NCI-H460 (cell line): Measurements from ENCODE around the gene NEFH. TPM values are rescaled to one million over a fixed set of nuclear protein-coding genes. Genes with fewer than 3 reads are reported as not detected.

Experiments used
- total RNA-seq: library from RNA; depleted of rRNA; stranded (reverse); fragments of >200 nt; shearing (Covaris generic); gene quantifications from 2 replicates; pipeline ENCODE4 v1.2.3, GENCODE V29; 2014; rRNA removed

NEFH gene
- total RNA-seq, 1 experiment from 2014 or later, result 0.02 TPM

Other genes with a start within 250 kb of the NEFH start
- 21.3 and 21.6 TPM in 2 replicates for gene RHBDD3, start 212.2 kb upstream of the NEFH start, total RNA-seq
- gene EWSR1, start 211.9 kb upstream of the NEFH start, total RNA-seq, result 150 and 176 TPM in 2 replicates
- 10.2 and 11.4 TPM in 2 replicates for gene GAS2L1, start 173.6 kb upstream of the NEFH start, total RNA-seq
- not detected in 2 replicates for gene RASL10A, start 164.5 kb upstream of the NEFH start, total RNA-seq
- gene AP1B1, start 91.6 kb upstream of the NEFH start, total RNA-seq, result 28.6 TPM in 2 replicates
- gene RFPL1, start 41.6 kb upstream of the NEFH start, total RNA-seq, result not detected in 2 replicates
- 52.5 and 55.2 TPM in 2 replicates for gene THOC5, start 73.5 kb downstream of the NEFH start, total RNA-seq
- gene NIPSNAP1, start 100.9 kb downstream of the NEFH start, total RNA-seq, result 58.6 and 63.6 TPM in 2 replicates
- 27.4 and 33.0 TPM in 2 replicates for gene NF2, start 123.4 kb downstream of the NEFH start, total RNA-seq
- not detected in 2 replicates for gene CABP7, start 239.8 kb downstream of the NEFH start, total RNA-seq